HCT116 (cell line): Measurements from ENCODE around the gene HIP1R.

ENCODE experiments used
- POLR2A ChIP-seq: IDR thresholded peaks from 2 replicates; pipeline ENCODE4 v1.7.0; 2011; ENCODE audit warnings: borderline replicate concordance; ENCODE audit not compliant: insufficient read depth, insufficient read length; ENCODE audit errors: extremely low read depth
- RAD21 ChIP-seq: IDR thresholded peaks from 2 replicates; pipeline ENCODE4 v1.6.1; 2012; ENCODE audit warnings: low read depth, mild to moderate bottlenecking
- TF ChIP-seq, protein P1 (sequence below), 3 experiments: fragments of 200-600 bp in 1 of 3; sonication (generic) in 1 of 3; IDR thresholded peaks in 2 of 3; conservative IDR thresholded peaks in 1 of 3; 2 replicates each; pipeline ENCODE4 v1.5.1; 2012 to 2017; ENCODE audit warnings: low read depth in 2 of 3, low read length in 2 of 3, antibody characterized with exemption in 1 of 3, borderline replicate concordance in 1 of 3, control low read depth in 1 of 3, mild to moderate bottlenecking in 1 of 3, mixed read lengths in 1 of 3, mixed run types in 1 of 3, moderate library complexity in 1 of 3; ENCODE audit not compliant: insufficient read depth in 1 of 3

DNA sequence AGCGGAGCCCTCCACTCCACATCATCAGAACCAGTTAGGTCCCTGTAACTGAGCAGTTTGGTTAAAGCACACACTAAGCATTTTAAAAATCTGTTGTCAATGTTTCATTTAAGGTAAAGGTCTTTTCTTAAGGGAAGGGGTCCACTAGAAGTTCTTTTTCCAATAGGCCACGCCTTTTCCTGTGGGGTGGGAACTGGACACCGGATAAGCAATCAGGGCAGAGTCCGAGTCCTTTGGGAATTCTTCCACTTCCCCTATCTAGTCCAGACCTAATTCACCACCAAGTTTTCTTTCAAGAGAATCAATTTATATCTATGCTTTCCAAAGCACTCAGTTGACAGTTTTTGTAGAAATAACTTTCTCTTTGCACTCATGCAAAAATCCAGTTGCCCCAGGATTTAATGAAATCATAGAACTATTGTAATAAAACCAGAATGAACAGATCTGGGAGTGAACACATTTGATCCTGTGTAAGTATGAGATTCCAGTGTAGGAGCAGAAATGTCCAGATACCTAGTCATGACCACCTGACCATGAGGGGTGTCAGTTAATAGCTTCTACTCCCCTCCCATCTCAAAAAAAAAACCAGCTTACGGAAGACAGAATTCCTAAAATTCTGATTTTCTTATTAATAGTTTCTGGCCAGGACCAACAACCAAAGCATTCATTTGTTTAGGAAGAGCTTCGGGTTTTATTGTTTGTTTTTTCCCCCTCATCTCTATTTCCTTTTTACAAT is 49.0 kb downstream of the HIP1R start:
- no peak for TF ChIP-seq POLR2A
- TF ChIP-seq, protein P1, sequence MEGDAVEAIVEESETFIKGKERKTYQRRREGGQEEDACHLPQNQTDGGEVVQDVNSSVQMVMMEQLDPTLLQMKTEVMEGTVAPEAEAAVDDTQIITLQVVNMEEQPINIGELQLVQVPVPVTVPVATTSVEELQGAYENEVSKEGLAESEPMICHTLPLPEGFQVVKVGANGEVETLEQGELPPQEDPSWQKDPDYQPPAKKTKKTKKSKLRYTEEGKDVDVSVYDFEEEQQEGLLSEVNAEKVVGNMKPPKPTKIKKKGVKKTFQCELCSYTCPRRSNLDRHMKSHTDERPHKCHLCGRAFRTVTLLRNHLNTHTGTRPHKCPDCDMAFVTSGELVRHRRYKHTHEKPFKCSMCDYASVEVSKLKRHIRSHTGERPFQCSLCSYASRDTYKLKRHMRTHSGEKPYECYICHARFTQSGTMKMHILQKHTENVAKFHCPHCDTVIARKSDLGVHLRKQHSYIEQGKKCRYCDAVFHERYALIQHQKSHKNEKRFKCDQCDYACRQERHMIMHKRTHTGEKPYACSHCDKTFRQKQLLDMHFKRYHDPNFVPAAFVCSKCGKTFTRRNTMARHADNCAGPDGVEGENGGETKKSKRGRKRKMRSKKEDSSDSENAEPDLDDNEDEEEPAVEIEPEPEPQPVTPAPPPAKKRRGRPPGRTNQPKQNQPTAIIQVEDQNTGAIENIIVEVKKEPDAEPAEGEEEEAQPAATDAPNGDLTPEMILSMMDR (IDR thresholded peaks at IDR 0.05 in 2 of 3, conservative IDR thresholded peaks at IDR 0.05 in 1 of 3; ENCODE audit: borderline replicate concordance in 1 of 3, insufficient read depth in 1 of 3, low read depth in 2 of 3, low read length in 2 of 3) = no peak
- TF ChIP-seq RAD21 = no peak
